H1 (cell line): ENCODE results near the gene PDE8A. TPM values are rescaled to one million over a fixed set of nuclear protein-coding genes. Genes with fewer than 3 reads are reported as not detected.

ENCODE experiments used
- PHF8 ChIP-seq: fragments of 200-600 bp; sonication (generic); conservative IDR thresholded peaks from 2 replicates; pipeline ENCODE4 v1.7.1; 2012; ENCODE audit warnings: low read depth, mild to moderate bottlenecking, inconsistent platforms, low read length, moderate library complexity
- POU5F1 ChIP-seq: IDR thresholded peaks from 2 replicates; pipeline ENCODE4 v1.6.1; 2011; ENCODE audit warnings: low read depth, mild to moderate bottlenecking, low read length, moderate library complexity
- RNF2 ChIP-seq: fragments of 200-900, 300-1000 bp; sonication (generic); IDR thresholded peaks from 2 replicates; pipeline ENCODE4 v1.7.1; 2016; ENCODE audit warnings: borderline replicate concordance, low read depth, mild to moderate bottlenecking, antibody characterized with exemption, low read length; ENCODE audit not compliant: poor library complexity, severe bottlenecking; ENCODE audit errors: missing control alignments
- SIN3A ChIP-seq, 2 experiments: IDR thresholded peaks in 1 of 2; conservative IDR thresholded peaks in 1 of 2; 2 replicates each; pipeline ENCODE4 v1.6.1; 2011 to 2012; ENCODE audit warnings: low read length in 2 of 2, improper control_type of control experiment in 1 of 2, low read depth in 1 of 2, mild to moderate bottlenecking in 1 of 2
- TBP ChIP-seq: IDR thresholded peaks from 2 replicates; pipeline ENCODE4 v1.6.1; 2011; ENCODE audit warnings: low read depth, low read length, improper control_type of control experiment
- polyA plus RNA-seq, 7 experiments: library from polyadenylated mRNA; depleted of rRNA in 3 of 7; stranded (reverse) in 5 of 7; unstranded in 2 of 7; fragments of >200 nt in 5 of 7; fragments of 200-250 nt in 2 of 7; gene quantifications; 1 replicate in 5 of 7; 2 replicates in 1 of 7; 4 replicates in 1 of 7; pipeline versions ENCODE4 v1.2.1 to v1.2.3, GENCODE V29; 2011 to 2013; ENCODE audit warnings: missing spikeins in 2 of 7, mixed read lengths in 2 of 7
- total RNA-seq: library from RNA; stranded (reverse); fragmentation: NEBNext Ultra II Directional; extraction: Animal tissue kit (Norgen Biotek cat#: 25700); gene quantifications from 2 replicates; pipeline ENCODE4 v1.2.1, GENCODE V29; 2021

Gene PDE8A
- total and polyA plus RNA-seq, 2 of the 8 experiments (the other 6 are each of a cell fraction or from before 2014, with no cell fraction given): 6.9 to 7.8 TPM

DNA sequence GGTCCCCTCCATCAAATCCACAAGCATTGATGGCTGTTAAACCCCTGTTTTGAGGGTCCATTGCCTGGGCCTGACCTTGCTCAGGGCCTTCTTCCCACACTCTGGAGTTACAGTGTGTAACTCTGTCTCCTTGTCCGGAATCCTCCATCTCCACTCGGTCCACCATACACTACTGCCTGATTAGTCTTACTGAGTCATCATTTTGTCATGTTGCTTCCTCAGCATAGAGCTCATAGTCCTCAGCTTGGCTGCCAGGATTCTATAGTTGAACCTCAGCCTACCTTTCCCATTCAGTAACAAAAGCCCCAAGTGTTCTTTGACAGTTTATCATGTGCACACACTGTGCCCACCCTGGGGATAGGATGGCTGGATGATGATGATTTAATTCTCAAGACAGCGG is 113.0 kb downstream of the PDE8A start (continued):
- TF ChIP-seq PHF8 (no peak), SIN3A (conservative IDR thresholded peaks at IDR 0.05 in 1 of 2, IDR thresholded peaks at IDR 0.05 in 1 of 2; ENCODE audit: low read depth in 1 of 2, low read length in 2 of 2) (no peak), POU5F1 (no peak), TBP (no peak), RNF2 (no peak)
